Aorta (tissue), 5 donors: Measurements from ENCODE around the gene PIGT. TPM values are rescaled to one million over a fixed set of nuclear protein-coding genes. Genes with fewer than 3 reads are reported as not detected.
A peak's percentile ranks its signal among the peaks of the same experiment; 100 is the strongest.

Source experiments
- ATAC-seq: fragments of 200-7000 bp; cut with Tn5 transposase; one replicate; pipeline ENCODE4 v1.9.1; 2022; ENCODE audit warnings: moderate library complexity; ENCODE audit not compliant: low FRiP score
- DNase-seq, 2 donors: peaks; one replicate each; pipeline ENCODE4 v3.0.0-alpha.2; 2020
- H3K27ac ChIP-seq, 2 donors: one replicate each; pipeline ENCODE4 v1.5.1; 2013; ENCODE audit warnings: low read length in 2 of 2, mild to moderate bottlenecking in 2 of 2, moderate library complexity in 2 of 2, control low read depth in 1 of 2, inconsistent platforms in 1 of 2, low read depth in 1 of 2
- H3K27me3 ChIP-seq, 2 donors: one replicate each; pipeline ENCODE4 v1.6.1; 2013; ENCODE audit warnings: control low read depth in 1 of 2, low read length in 1 of 2, mild to moderate bottlenecking in 1 of 2, moderate library complexity in 1 of 2; ENCODE audit not compliant: insufficient read depth in 2 of 2, control insufficient read depth in 1 of 2
- H3K36me3 ChIP-seq, 2 donors: one replicate each; pipeline ENCODE4 v1.6.1; 2013; ENCODE audit warnings: control low read depth in 1 of 2, low read length in 1 of 2, mild to moderate bottlenecking in 1 of 2; ENCODE audit not compliant: insufficient read depth in 2 of 2, control insufficient read depth in 1 of 2
- H3K4me1 ChIP-seq, 2 donors: one replicate each; pipeline ENCODE4 v1.6.1; 2013; ENCODE audit warnings: low read length in 2 of 2, control low read depth in 1 of 2, mild to moderate bottlenecking in 1 of 2, moderate library complexity in 1 of 2; ENCODE audit not compliant: insufficient read depth in 2 of 2, control insufficient read depth in 1 of 2
- H3K4me3 ChIP-seq, 2 donors: one replicate each; pipeline ENCODE4 v1.5.1; 2013; ENCODE audit warnings: low read length in 2 of 2, control low read depth in 1 of 2, mild to moderate bottlenecking in 1 of 2
- H3K9me3 ChIP-seq: one replicate; pipeline ENCODE4 v1.6.1; 2013; ENCODE audit warnings: mild to moderate bottlenecking, low read length; ENCODE audit not compliant: control insufficient read depth
- WGBS, 2 donors: extraction: QIAGEN DNeasy Blood & Tissue Kit; methylation state at CpG; one replicate each; pipeline ENCODE4 v1.1.7; 2013; 5-methylcytosine and 5-hydroxymethylcytosine counted together
- intact Hi-C, 2 donors: fragments of 100-400 bp; cut with DNase I; formaldehyde crosslinking; loops; one replicate each; pipeline versions ENCODE4 v1.14.2 to v1.15.0; 2022
- long read RNA-seq, 2 donors: library from polyadenylated mRNA; unstranded; transcript quantifications; one replicate each; pipeline ENCODE4 v2.0.0, GENCODE V29; 2020 to 2021
- polyA plus RNA-seq, 2 donors: library from polyadenylated mRNA; stranded (reverse); fragments of 200-250 nt; gene quantifications; one replicate each; pipeline ENCODE4 v1.2.3, GENCODE V29; 2013
- total RNA-seq, 2 donors: library from RNA; stranded (reverse); fragmentation: NEBNext Ultra II Directional; extraction: Animal tissue kit (Norgen Biotek cat#: 25700); gene quantifications; one replicate each; pipeline ENCODE4 v1.2.1, GENCODE V29; 2021
- donor health status: healthy with polysubstance abuse.
- donor health status: Bipolar disorder and iron deficiency.
- donor health status: DM: no; HTN: no; CAD: no.
- donor health status: DM: no; HTN: no; CAD: no.
- donor health status: DM: yes; HTN: yes; CAD: no.

PIGT gene
- 100 to 1,000 TPM; 113 TPM for total RNA-seq
- 100 to 1,000 TPM in 1 of 2 donors, 10 to 100 TPM in 1; 69.0 to 151 TPM for polyA plus RNA-seq
- long read RNA-seq, donor 1, transcript PIGT-207 (11 exons, 2,037 nt) = minor isoform, 5 of 339 reads
- long read RNA-seq, donor 1, transcript PIGT-202 (12 exons, 2,245 nt) = major isoform, 271 of 339 reads
- long read RNA-seq, donor 1, transcript PIGT-201 (10 exons, 1,880 nt) = minor isoform, 11 of 339 reads
- long read RNA-seq, donor 1, transcript PIGT-203 (11 exons, 1,971 nt) = minor isoform, 8 of 339 reads
- long read RNA-seq, donor 1, partial matches to known transcripts = 28 of 339 reads
- long read RNA-seq, donor 1, other reads (novel, unspliced or antisense) = 8 of 339 reads
- long read RNA-seq, donor 2, transcript PIGT-202 (12 exons, 2,245 nt) = major isoform, 38 of 63 reads
- long read RNA-seq, donor 2, partial matches to known transcripts = 8 of 63 reads
- long read RNA-seq, donor 2, other reads (novel, unspliced or antisense) = 10 of 63 reads

DNA sequence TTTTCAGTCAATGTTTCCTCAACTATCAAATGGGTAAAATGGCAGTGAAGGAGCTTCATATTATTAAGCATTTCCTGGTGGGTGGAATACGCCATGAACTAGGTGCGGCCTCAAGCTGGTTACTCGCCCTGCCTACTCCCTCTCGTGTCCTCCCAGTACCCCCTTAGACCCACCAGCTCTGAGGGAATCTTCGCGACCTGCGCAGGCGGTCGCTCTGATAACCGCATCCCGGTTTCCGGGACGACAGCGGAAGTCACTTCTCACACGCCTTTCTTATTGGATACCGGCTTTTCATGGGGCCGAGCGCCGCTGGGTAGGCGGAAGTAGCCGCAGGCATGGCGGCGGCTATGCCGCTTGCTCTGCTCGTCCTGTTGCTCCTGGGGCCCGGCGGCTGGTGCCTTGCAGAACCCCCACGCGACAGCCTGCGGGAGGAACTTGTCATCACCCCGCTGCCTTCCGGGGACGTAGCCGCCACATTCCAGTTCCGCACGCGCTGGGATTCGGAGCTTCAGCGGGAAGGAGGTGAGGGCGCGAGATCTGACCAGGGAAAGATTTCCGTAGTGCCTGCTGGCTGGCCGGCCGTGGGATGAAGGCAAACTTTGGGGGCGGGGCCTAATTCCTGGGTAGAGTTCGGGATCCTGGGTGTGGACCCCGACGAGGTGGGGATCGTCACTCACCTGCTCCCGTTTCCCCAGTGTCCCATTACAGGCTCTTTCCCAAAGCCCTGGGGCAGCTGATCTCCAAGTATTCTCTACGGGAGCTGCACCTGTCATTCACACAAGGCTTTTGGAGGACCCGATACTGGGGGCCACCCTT lies at the start of gene PIGT:
Gene PIGT (plus strand): TSS at position 320 of the 816 bp plus-strand sequence. CDS start 16 bp downstream, at position 336.
- ATAC-seq (peak; percentile 93), DNase-seq (peak; percentile 92 to 93)
- peaks cover under 1 to 3% of the 10 kb centered on the region in 2 donors for H3K36me3 ChIP-seq
- H3K9me3 ChIP-seq = no peaks in the 10 kb centered on the region
- peak within 1 kb of the TSS; percentile 57 to 82 for H3K4me3 ChIP-seq
- peak within 1 kb of the TSS; percentile 44 to 71 for H3K27ac ChIP-seq
- H3K4me1 ChIP-seq = no peaks in the 10 kb centered on the region
- intact Hi-C loops = loop anchor here in 1 of 2 donors (5.0 kb wide), 2 partner anchors 44 to 79 kb away; no protein-coding TSS in a partner anchor
- whole genome bisulfite sequencing, 2 donors = 0 to 1% methylated on average over 50 to 52 of the region's 52 CpGs
- H3K27me3 ChIP-seq = no peaks in the 10 kb centered on the region

DNA sequence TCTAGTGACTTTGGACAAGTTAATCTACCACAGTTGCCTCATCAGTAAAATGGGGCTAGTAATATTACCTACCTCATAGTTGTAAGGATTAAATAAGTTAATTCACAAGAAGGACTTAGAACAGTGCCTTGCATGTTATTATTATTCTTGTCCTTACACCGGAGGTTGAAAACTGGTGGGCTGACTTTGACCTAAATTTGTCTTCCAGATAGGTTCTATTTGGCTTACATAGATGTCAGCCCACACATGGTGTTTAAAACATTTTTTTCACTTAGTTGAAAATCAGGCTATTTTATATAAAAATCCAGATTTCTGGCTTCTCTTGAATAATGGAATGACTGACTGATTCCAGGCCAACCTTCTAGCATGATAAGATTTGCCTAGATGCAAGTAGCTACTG lies 49.7 kb upstream of the PIGT start:
- 46 to 63% methylated on average over 1 of the region's 1 CpG for WGBS, 2 donors
- H3K27me3 ChIP-seq = no peaks in the 10 kb centered on the region
- H3K4me3 ChIP-seq = no peak overlapping the region
- H3K36me3 ChIP-seq = peaks cover 3 to 11% of the 10 kb centered on the region in 2 donors
- DNase-seq = no peak
- H3K4me1 ChIP-seq = no peaks in the 10 kb centered on the region
- ATAC-seq = no peak
- H3K9me3 ChIP-seq = no peaks in the 10 kb centered on the region
- intact Hi-C loops = no loop called here
- no peak overlapping the region for H3K27ac ChIP-seq

DNA sequence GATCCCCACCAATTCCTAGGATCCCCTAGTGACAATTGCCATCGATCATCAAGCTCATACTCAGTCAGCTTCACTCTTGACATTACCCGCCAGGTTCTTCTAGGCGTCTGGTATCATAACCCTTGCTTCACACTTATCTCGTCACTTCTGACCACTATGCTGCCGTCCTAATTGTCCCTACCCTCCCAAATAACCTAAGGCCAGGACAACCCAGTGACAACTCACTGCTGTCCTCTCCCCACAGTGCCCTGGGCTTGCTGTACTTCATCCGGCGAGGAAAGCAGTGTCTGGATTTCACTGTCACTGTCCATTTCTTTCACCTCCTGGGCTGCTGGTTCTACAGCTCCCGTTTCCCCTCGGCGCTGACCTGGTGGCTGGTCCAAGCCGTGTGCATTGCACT lies 49.3 kb upstream of the PIGT start:
- DNase-seq (no peak), ATAC-seq (no peak)
- Histone ChIP-seq H3K4me3 (no peak overlapping the region), H3K9me3 (no peaks in the 10 kb centered on the region), H3K27ac (no peak overlapping the region), H3K27me3 (no peaks in the 10 kb centered on the region), H3K4me1 (no peaks in the 10 kb centered on the region), H3K36me3 (peaks cover 3 to 11% of the 10 kb centered on the region in 2 donors)
- intact Hi-C loops = no loop called here
- WGBS, 2 donors = 83 to 91% methylated on average over 11 of the region's 11 CpGs

DNA sequence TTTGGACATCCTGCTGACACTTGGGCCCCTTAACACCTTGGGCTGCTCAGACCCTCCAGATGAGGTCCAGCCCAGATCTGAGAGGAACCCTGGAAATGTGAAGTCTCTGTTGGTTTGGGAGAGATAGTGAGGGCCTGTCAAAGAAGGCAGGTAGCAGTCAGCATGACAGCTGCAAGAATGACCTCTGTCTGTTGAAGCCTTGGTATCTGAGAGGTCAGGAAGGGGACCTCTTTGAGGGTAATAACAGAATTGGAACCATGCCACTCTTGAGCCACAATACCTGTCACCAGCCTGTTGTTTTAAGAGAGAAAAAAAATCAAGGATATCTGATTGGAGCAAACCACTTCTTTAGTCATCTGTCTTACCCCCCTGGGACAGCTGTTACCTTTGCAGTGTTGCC lies 48.8 kb upstream of the PIGT start:
- DNase-seq = no peak
- Histone ChIP-seq H3K27ac (no peak overlapping the region), H3K4me1 (no peaks in the 10 kb centered on the region), H3K36me3 (peaks cover 3 to 11% of the 10 kb centered on the region in 2 donors), H3K9me3 (no peaks in the 10 kb centered on the region), H3K27me3 (no peaks in the 10 kb centered on the region), H3K4me3 (no peak overlapping the region)
- intact Hi-C loops = no loop called here
- no peak for ATAC-seq

DNA sequence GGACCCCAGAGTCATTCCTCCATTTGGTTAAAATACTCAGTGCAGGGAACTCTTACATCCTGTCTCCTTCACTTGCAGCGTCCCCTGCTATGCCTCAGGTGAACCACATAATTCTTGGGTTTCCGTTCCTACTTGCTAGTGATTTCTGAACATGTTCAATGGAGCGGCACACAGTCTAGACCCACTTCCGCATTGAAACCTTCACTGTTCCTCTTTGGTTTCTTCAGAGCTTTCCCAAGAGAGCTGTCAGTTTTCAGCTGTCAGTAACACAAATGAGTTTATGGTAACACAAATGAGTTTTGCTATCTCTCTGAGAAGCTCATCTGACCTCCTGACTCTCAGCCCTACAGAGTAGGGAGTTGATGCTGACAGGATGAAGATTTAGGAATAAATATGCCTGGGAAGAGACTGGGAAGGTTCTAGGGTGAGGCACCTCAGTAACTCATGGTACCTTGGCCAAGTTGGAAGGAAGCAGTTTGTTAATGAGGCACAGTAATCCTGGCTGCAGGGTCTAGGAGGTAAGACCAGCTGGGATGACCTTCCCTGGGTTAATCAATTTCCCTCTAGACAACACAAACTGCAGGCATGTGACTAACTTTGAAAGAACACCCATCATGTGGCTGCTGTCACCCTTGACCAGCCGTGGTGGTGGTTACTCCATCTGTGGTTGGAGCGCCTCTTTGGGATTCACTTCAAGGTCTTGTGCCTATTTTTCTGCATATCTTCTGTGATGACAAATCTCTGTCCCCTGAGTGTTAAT lies 47.5 kb upstream of the PIGT start:
- ATAC-seq (no peak), DNase-seq (no peak)
- Histone ChIP-seq H3K4me3 (no peak overlapping the region), H3K27ac (no peak overlapping the region), H3K4me1 (no peaks in the 10 kb centered on the region), H3K9me3 (no peaks in the 10 kb centered on the region), H3K27me3 (no peaks in the 10 kb centered on the region), H3K36me3 (peaks cover 3 to 11% of the 10 kb centered on the region in 2 donors)
- 81 to 85% methylated on average over 6 of the region's 6 CpGs for WGBS, 2 donors
- intact Hi-C loops = no loop called here

DNA sequence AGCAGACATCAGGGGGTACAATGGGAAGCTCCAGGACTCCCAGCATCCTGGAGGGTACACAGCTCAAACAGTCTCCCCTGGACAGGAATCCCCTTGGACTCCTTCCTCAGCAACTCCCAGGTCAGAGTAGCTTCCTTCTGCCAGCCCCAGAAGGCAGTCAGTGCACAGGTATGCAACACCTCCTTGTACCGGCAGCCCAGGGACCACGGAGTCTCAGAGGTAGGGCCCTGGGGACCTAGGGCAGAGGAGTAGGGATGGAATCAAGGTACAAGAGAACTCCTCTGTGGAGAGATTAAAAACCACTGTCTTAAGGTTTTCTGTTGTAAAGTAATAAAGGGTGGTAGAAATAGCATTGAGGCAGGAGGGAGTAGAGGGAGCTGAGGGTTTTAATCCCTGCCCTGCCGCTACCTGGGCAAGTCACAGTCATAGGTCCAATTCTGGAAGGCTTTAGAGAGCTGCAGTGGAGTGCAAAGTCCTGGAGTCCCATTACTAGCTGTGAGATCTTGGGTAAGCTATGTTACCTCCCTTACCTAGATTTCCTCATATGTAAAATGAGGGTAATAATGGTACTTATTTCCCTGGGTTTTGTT lies 45.3 kb upstream of the PIGT start:
- H3K9me3 ChIP-seq = no peaks in the 10 kb centered on the region
- H3K27ac ChIP-seq = no peak overlapping the region
- DNase-seq = no peak
- no peaks in the 10 kb centered on the region for H3K4me1 ChIP-seq
- no peaks in the 10 kb centered on the region for H3K27me3 ChIP-seq
- no peak for ATAC-seq
- intact Hi-C loops = loop anchor here (5.0 kb wide), 4 partner anchors 47 to 67 kb away; partner anchors contain the start of gene PIGT (in 1 of the 2)
- no peak overlapping the region for H3K4me3 ChIP-seq
- WGBS, 2 donors = 71 to 75% methylated on average over 3 of the region's 3 CpGs
- peaks cover 3 to 11% of the 10 kb centered on the region in 2 donors for H3K36me3 ChIP-seq

DNA sequence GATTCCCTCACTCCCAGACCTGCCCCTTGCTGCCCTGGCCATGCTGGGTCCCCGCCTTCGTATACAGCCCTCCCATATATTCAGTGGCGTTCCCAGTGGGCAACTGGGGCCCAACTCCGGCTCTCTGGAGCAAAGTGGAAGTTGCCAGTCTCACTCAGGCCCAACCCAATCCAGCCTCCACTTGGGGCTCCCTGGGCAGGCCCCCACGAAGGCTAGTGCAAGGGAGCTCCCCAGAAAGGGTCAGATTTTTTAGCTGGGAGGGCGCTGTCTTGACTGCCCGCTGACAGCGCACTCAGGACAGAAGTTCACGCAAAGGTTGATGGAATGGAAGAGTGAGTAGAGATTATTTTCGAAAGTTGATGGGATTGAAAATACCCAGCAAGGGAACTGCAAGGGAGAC lies 43.7 kb upstream of the PIGT start:
- H3K4me3 ChIP-seq = no peak overlapping the region
- WGBS, 2 donors = 68 to 72% methylated on average over 10 of the region's 10 CpGs
- intact Hi-C loops = loop anchor here (5.0 kb wide), 4 partner anchors 45 to 65 kb away; partner anchors contain the start of gene PIGT (in 1 of the 2)
- ATAC-seq = no peak
- no peaks in the 10 kb centered on the region for H3K9me3 ChIP-seq
- H3K27me3 ChIP-seq = no peaks in the 10 kb centered on the region
- H3K4me1 ChIP-seq = no peaks in the 10 kb centered on the region
- H3K36me3 ChIP-seq = peaks cover 0 to 6% of the 10 kb centered on the region in 2 donors
- no peak for DNase-seq
- H3K27ac ChIP-seq = peak overlapping the region in 1 of 2 donors; percentile 84
